HG02588 (cell line): ENCODE data around the gene DDX4.
"Not testable (repeated sequence)": the region's sequence is repeated elsewhere in the genome, so short reads cannot be mapped to it uniquely, and the experiment has no call there.

ENCODE experiments used
- ATAC-seq: cut with Tn5 transposase; IDR thresholded peaks from one replicate; pipeline ENCODE4 v1.9.1; 2021; ENCODE audit warnings: mild to moderate bottlenecking, moderate library complexity; ENCODE audit not compliant: unreplicated experiment

DDX4 gene

DNA sequence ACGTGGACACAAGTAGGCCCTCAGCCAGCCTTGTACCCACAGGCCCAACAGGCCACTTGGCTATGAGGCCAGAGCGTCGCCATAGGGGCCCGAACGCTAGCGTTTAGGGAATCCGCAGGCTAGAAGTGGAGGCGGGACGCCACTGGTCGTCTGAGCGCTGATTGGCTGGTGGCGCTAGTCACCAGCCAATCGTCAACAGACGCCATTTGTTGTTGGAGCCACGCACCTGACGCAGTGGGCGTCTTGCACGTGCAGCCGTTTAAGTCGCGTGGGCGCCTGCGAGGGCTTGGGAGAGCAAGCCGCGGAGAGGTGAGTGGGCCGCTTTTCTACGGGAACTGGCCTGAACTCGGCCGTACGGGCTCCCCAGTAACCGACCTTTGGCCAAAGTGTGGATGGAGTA lies at the start of gene DDX4:
Gene DDX4 (plus strand): TSS at position 269 of the 400 bp plus-strand sequence. CDS start 903 bp downstream, outside the sequence.
- ATAC-seq, result no peak

DNA sequence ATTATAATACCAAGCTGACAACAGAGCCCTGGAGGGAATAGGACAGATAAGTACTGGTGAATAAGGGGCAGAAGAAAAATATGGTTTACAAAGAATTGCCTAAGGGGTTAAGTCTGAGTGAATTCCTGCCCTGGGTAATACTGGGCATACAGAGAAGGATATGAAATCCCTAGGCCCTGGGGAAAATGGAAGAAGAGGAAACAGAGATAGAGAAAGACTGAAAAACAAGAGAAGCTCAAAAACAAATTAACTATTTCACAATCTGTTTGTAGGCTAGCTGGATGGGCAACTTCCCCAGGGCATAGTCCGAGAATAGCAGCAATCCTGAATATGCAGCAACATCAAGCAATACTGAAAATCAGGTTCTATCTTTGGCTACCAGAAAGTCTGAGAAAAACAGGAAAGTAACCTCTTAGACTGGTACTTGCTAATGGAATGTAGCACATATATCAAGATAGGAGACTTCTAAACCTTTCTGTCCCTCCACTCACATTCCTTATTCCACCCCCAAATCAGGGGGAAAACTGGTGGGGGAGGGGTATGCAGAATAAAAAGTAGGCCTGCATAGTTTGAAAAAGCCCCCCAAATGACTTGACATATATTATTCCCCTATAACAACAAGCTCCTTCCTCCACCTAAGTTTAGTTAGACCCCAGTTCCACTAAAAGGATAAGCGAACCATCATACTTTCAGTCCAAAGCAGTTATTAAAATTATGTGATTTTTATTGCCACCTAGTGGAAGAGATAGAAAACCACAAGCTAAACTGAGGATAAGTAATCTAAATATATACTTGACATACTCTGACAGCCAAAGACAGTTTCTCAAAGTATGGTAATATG lies 46.4 kb upstream of the DDX4 start:
- ATAC-seq, result no peak

DNA sequence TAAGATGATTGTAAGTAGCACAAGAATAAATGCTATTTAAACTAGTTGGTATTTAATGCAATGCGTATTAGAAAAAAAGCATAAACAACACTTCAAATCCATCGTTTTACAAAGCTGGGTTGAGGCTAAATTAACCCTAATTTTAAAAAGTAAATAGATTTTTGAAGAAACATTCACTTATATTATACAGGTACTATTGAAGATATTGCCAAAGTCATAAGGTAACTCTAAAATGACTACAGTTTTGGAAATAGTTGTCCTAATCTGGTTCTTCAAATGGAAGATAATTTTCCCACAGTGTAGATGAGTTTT lies 45.8 kb upstream of the DDX4 start:
- ATAC-seq, result no peak

DNA sequence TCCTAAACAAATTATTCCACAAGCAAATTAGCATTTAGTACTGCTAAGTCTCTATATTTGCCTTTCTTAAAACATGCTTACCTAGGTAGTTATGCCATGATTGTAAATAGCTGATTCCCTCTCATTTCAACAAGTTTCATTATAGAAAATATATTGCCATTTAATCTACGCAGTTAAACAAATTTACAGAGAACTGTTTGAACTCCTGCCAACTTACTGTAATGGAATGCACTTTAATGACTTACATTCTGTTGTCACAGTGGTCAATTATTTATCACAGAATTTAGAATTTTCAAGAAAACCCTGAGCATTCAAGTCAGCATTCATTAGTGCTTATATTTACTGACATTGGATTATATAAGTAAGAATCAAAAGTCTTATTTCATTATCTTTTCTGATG lies 45.4 kb upstream of the DDX4 start:
- no peak for ATAC-seq

DNA sequence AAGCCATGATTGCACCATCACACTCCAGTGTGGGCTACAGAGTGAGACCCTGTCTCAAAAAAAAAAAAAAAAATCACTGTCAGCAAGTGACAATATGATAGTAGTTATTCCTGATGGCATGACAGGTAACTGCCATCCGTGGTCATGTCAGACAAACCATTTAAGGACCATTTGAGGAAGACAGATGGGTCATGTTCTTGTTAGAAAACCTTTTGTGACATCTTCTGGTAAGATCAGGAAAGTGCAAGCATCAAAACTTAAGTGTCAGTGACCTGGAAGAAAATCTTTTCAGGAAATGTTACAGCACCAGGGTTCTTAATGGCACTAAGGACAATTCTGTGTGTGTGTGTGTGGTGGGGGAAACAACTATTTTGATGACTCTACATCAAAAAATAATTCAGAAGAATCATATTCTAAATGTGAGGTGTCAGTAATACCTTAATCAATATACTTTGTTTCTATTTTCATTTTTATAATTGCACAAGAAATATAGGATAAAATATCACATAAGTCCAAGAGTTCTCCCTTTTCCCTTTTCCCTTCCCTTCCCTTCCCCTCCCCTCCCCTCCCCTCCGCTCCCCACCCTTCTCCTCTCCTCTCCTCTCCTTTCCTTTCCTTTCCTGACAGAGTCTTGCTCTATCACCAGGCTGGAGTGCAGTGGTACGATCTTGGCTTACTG lies 43.6 kb upstream of the DDX4 start:
- ATAC-seq, result no peak

DNA sequence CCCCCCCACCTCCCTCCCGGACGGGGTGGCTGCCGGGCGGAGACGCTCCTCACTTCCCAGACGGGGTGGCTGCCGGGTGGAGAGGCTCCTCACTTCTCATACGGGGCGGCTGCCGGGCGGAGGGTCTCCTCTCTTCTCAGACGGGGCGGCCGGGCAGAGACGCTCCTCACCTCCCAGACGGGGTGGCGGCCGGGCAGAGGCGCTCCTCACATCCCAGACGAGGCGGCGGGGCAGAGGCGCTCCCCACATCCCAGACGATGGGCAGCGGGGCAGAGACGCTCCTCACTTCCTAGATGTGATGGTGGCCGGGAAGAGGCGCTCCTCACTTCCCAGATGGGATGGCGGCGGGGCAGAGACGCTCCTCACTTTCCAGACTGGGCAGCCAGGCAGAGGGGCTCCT lies 41.2 kb upstream of the DDX4 start:
- not testable (repeated sequence) for ATAC-seq

DNA sequence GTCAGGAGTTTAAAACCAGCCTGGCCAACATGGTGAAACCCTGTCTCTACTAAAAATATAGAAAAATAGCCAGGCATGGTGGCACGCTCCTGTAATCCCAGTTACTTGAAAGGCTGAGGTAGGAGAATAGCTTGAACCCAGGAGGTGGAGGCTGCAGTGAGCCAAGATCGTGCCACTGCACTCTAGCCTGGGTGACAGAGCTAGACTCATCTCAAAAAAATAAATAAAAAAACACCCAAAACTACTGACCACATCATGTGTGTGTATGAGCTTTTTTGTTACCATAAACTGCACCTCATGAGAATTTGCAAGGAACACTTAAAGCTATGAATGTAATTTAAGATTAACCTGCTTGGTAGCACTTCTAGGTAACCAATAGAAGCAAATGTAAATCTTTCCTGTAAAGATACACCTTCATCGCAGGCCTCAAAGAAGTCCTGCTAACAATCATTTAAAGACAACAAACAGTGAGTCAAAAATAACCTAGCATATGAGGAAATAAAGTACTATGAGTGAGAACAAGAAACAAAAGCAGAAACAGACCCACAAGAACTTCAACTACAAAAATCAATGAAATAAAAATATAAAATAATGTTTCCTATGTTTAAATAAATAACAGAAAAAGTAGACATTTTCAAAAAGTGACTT lies 38.7 kb upstream of the DDX4 start:
- no peak for ATAC-seq

DNA sequence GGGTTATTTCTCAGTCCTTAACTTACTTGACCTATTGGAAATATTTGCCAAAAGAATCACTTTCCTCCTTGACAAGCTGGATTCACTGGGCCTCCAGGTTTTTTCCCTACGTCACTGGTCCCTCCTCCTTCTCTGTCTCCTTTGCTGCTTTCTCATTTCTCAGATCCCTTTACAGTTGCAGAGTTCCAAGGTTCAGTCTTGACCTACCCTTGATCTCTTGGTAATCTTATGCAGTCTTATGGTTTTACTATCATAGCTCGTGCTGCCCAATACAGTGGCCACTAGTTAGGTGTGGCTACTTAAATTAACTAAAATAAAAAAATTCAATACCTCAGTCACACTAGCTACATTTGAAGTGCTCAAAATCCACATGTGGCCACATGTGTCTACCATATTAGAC lies 37.1 kb upstream of the DDX4 start:
- ATAC-seq, result no peak

DNA sequence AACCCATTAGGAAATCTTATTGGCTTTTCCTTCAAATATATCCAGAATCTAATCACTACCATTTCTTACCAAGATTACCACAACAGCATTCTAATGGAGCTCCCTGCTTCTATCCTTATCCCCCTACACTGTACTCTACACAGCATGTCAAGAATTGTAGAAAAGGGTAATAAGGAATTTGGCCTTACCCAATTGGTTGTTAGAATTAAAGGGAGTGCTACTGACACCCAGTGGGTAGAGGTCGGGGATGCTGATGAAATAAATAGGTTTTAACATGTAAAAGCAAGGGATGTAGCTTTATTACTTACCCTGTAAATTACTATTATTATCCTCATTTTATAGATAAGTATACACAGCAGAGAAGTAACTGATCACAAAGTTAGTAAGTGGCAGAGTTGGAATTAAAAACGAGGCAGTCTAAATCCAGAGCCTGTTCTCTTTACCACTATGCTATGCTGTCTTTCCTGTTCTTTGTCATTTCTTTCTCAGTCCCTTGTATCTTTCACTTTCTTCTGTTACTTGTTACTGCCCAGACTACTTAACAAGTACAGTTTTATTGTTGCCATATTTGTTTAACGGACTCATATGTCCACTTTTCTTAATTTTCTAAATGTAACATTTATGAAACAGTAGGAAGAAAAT lies 36.3 kb upstream of the DDX4 start:
- no peak for ATAC-seq

DNA sequence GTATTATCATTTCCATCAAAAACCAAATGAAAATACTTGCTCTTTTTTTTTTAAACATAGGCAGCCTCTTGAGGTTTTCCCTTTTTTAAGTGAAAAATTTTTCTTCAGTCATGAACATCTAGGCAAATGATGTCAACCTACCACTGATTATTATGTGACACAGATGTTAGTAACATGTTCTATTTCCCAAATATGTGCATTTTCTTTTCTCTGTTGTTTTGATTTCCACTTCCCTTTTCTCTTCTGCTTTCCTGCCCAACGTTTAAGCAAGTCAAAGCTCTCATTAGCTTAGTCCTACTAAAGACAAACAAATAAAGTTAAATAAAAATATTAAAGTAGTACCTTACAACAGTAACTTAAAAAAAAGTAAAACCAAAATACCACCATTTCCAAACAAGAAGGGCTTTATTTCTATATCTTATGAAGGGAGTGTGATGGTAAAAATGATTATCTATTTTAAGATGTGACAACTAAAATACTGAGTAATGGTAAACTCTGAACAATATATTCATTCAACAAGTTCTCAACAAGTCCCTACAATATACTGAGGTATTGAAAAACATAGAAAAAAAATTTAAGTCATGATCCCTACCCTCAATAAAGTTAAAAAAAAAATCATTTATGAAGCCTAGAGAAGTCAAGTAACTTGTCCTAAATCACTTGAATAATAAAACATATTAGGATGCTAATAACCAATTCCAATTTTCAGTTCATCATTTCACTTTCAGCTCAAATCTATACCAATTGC lies 35.1 kb upstream of the DDX4 start:
- ATAC-seq, result no peak

DNA sequence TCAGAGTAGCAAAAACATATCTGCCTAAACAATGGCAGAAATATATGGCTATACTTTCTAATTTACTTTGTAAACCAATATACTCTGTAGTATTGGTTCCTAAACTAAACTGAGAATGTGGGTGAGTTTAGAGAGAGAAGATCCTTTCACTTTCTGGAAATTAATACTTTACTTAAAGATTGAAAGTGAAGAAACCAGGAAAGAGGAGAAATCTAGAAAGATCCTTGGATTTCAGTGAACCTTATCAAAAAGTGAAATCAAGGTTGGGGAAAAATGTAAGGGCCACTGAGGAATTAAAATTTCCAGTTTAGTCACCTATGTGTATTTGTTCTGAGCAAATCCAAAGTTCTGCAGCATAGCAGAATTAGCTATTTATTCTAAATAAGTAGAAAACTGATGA lies 31.6 kb upstream of the DDX4 start:
- no peak for ATAC-seq

DNA sequence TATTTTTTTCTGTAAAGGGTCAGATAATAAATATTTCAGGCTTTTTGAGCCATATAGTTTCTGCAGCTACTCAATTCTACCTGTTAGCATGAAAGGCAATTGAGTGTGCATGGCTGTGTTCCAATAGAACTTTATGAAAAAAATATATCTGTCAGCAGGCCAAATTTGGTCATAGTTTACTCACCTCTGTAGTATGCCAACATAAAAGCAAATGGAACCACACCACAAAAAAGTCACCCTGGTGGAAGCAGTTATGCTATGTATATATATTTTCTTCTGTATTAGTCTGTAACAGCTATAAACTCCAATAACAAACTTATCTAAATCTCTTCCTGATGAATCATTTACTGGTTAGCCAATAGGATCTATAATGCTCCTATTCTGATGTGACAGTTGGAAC lies 29.1 kb upstream of the DDX4 start:
- no peak for ATAC-seq

DNA sequence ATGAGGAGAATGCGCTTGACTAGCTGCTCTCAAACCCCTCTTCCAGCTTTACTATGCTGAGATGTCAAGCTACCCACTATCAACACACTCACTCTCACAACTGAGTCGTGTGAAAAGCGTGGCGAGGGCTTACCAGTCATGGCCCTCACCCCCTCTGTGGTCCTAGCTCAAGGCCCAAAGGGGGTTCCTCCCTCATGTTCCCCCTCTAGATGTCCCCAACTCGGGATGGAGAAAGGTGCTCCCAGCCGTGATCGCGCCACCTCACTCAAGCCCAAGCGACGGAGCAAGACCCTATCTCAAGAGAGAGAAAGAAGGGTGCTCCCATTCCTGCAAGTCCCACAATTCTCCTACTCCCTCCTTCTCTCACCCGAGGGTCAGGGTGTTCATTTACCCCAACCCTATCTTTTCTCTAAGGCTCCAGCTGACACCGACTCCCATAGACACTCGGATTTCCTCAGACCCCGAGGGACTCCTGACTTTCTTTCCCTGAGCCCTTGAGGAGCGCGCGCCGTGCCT lies 26.3 kb upstream of the DDX4 start:
- no peak for ATAC-seq

DNA sequence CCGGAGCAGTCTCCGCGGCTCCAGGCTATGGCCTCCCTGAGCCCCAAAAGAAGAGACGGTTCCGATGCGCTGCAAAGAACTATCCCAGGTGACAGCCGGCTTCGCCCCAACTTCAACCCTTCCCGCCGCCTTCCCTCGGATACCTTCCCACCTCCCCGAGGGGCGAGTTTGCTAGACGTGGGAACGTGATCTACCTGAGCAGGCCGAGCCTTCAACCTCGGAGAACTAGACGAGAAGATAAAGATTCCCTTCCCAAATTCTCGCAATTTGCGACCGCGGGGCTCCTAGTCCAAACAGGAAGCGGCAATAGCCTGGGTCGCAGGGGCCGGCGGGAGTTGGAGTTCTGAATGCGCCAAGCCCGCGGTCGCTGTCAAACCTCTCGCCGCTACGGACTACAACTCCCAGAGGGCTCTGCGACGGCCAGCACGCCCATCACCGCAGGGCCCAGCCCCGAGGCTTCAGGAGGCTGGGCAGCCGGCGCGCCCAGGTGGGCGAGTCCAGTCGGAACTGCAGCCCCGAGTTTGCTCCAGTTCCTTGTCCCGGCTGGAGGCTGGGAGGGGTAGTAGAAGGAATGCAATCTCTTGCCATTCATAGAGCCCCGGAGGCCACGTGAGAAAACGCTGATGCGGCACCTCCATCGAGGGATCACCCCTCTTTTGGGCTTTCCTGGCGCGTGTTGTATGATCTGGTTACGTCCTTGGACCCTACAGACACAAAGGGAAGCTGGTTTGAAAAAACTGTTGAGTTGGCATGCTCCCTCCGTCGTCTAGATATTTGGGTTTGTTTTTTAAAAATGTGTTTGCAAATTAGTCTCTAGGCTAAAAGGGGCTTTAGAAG lies 25.6 kb upstream of the DDX4 start, which contains the start of gene SLC38A9:
Gene SLC38A9 (minus strand): TSS at position 302 of the 837 bp plus-strand sequence. CDS start 14,366 bp downstream, outside the sequence.
- peak; percentile 100 for ATAC-seq

DNA sequence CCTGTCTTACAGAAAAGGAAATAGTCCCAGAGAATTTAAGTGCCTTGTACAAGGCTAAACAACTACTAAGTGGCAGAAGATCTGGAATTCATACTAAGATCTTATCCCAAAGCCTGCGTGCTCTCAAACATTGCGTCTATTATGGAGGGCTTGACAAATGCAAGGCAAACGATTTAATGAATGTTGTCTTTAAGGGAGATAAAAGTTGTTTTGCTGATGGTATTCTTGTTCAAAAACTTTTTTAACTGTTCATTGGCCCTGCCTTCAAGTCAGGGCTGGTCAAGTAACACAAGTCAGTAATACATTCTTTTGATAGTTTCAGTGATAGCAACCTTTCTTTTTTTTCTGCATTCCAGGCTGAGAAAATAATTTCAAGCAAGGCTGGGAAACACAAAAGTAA lies 24.0 kb upstream of the DDX4 start:
- ATAC-seq, result no peak

DNA sequence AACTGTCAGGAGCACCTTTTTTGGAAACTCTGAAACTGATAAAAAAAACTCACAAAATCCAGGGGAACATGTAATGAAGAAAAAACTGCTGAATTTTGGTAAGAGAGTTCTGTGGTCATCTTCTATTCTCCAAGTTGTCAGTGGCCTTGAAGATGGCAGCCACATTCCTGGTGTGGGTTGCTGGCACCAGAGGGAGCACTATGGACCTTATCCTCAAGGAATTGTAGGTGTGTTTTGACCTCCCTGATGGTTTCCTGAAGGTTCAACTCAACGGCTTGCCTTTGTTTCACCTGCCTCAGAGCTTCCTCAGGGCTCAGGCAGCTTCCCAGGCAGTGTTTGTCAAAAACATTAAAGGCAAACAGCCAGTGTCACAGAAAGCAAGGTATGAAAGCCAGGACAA lies 23.5 kb upstream of the DDX4 start:
- ATAC-seq, result no peak

DNA sequence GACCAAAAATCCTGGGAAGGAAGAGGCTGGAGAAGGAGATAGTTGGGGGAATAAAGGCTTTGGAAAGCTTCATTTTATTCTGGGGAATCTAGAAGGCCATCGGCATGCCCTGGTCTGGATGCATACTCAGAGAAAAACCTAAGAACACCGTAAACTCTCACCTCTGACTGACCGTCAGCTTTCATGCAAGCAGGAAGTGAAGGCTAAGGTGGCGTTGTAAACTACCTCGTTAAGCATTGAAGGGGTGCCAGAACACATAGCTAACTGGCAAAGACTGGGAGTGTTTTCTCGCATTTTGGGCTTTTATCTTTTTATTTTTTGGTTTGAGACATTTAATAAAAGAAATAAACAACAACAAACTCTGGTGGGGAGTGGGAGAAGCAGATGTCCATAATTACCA lies 23.1 kb upstream of the DDX4 start:
- ATAC-seq, result no peak

DNA sequence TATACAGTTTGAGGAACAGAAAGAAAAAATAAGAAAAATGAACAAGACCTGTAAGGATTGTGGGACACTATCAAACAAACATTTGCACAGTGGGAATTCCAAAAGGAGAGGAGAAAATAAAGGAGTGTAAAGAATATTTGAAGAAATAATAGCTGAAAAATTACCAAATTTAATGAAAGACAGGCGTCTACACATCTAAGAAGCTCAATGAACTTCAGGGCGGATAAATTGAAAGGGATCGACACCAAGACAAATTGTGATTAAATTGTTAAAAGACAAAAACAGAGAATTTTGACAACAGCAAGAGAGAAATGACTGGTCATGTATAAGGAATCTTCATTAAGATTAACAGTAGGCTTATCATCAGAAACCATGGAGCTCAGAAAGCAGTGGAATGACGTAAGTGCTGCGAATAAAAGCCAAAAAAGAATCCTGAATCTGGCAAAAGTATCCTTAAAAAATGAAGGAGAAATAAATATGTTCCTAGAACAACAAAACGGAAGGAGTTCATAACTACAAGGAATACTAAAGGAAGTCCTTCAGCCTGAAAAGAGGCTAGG lies 22.3 kb upstream of the DDX4 start:
- no peak for ATAC-seq

DNA sequence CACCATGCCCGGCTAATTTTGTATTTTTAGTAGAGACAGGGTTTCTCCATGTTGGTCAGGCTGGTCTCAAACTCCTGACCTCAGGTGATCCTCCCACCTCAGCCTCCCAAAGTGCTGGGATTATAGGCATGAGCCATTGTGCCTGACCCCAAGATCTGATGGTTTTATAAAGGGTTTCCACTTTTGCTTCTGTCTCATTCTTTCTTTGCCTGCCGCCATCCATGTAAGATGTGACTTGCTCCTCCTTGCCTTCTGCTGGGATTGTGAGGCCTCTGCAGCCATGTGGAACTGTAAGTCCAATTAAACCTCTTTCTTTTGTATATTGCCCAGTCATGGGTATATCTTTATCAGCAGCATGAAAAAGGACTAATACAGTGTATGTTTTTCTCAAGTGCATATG lies 18.8 kb upstream of the DDX4 start:
- not testable (repeated sequence) for ATAC-seq
